Uterus (tissue), 4 donors: ENCODE data around the gene ATF7IP. TPM values are rescaled to one million over a fixed set of nuclear protein-coding genes. Genes with fewer than 3 reads are reported as not detected.

Experiments
- DNase-seq, 2 donors: peaks; one replicate each; pipeline ENCODE4 v3.0.0-alpha.2; 2019 to 2020
- H3K27ac ChIP-seq, 2 donors: fragments of 200-600 bp; sonication (generic); 1 replicate in 1 of 2; 2 replicates in 1 of 2; pipeline ENCODE4 v1.5.1; 2016 to 2018
- H3K27me3 ChIP-seq, 2 donors: fragments of 200-600 bp; sonication (generic); one replicate each; pipeline ENCODE4 v1.5.1; 2018 to 2019; ENCODE audit warnings: control low read depth in 1 of 2
- H3K36me3 ChIP-seq, 2 donors: fragments of 200-600 bp; sonication (generic); one replicate each; pipeline ENCODE4 v1.5.1; 2019; ENCODE audit warnings: control low read depth in 1 of 2
- H3K4me1 ChIP-seq, 2 donors: fragments of 200-600 bp; sonication (generic); one replicate each; pipeline ENCODE4 v1.5.1; 2018 to 2019; ENCODE audit warnings: control low read depth in 1 of 2
- H3K4me3 ChIP-seq, 2 donors: fragments of 200-600 bp; sonication (generic); 1 replicate in 1 of 2; 2 replicates in 1 of 2; pipeline ENCODE4 v1.5.1; 2018 to 2019; ENCODE audit warnings: mild to moderate bottlenecking in 1 of 2
- H3K9me3 ChIP-seq, 2 donors: fragments of 200-600 bp; sonication (generic); one replicate each; pipeline ENCODE4 v1.5.1; 2019; ENCODE audit warnings: control low read depth in 1 of 2
- POLR2A ChIP-seq, 2 donors: fragments of 450-650 bp; IDR thresholded peaks; one replicate each; pipeline ENCODE4 v1.6.1; 2016; ENCODE audit warnings: antibody characterized with exemption in 2 of 2, mild to moderate bottlenecking in 1 of 2, moderate library complexity in 1 of 2
- intact Hi-C: fragments of 100-400 bp; cut with DNase I; formaldehyde crosslinking; loops from one replicate; pipeline ENCODE4 v1.15.1; 2023; ENCODE audit warnings: low total_unique reads
- total RNA-seq, 4 donors: library from RNA; depleted of rRNA in 3 of 4; stranded (reverse); fragments of >200 nt in 3 of 4; gene quantifications; one replicate each; pipeline versions ENCODE4 v1.1.0 to v1.2.4, GENCODE V29; 2014 to 2023
- TF ChIP-seq, protein P1 (sequence below), 4 experiments: fragments of 200-600 bp in 2 of 4; fragments of 450-650 bp in 2 of 4; sonication (generic) in 2 of 4; IDR thresholded peaks; one replicate each; pipeline ENCODE4 v1.5.1; 2016 to 2019; ENCODE audit warnings: antibody characterized with exemption in 4 of 4, mild to moderate bottlenecking in 2 of 4, moderate library complexity in 1 of 4
- donor health status: DM: yes; HTN: yes; CAD: no.

The ATF7IP gene
- total RNA-seq, 4 donors from 2014 or later: 39.5 to 102 (median 65.6) TPM

DNA sequence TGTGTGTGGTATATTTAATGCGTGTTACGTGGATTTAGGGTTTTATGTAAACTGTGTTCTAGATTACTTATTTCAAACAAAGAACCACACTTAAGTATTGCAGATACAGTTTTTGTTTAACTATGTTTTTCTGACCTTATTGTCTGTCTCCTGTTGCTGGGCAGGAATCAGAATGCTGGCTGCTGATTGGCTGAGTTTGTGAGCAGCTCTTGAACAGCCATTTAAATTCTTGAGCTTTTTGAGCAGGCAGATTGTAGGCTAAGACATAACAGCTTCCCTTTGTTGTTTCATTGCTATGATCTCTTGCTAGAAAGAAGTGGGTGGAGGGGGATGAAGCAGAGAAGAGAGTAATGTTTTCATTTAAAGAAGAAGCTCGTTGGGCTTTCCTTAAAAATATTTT, 52.2 kb downstream of the ATF7IP start:
- no peak for TF ChIP-seq POLR2A (IDR thresholded peaks at IDR 0.05)
- TF ChIP-seq, protein P1, sequence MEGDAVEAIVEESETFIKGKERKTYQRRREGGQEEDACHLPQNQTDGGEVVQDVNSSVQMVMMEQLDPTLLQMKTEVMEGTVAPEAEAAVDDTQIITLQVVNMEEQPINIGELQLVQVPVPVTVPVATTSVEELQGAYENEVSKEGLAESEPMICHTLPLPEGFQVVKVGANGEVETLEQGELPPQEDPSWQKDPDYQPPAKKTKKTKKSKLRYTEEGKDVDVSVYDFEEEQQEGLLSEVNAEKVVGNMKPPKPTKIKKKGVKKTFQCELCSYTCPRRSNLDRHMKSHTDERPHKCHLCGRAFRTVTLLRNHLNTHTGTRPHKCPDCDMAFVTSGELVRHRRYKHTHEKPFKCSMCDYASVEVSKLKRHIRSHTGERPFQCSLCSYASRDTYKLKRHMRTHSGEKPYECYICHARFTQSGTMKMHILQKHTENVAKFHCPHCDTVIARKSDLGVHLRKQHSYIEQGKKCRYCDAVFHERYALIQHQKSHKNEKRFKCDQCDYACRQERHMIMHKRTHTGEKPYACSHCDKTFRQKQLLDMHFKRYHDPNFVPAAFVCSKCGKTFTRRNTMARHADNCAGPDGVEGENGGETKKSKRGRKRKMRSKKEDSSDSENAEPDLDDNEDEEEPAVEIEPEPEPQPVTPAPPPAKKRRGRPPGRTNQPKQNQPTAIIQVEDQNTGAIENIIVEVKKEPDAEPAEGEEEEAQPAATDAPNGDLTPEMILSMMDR (IDR thresholded peaks at IDR 0.05): no peak
- H3K9me3 ChIP-seq: no peaks in the 10 kb centered on the region
- H3K27me3 ChIP-seq: no peaks in the 10 kb centered on the region
- no peaks in the 10 kb centered on the region for H3K36me3 ChIP-seq
- DNase-seq: peak; percentile 29 to 50
- intact Hi-C loops: no loop called here
- no peak overlapping the region for H3K4me3 ChIP-seq
- H3K27ac ChIP-seq: peak overlapping the region in 1 of 2 donors; percentile 44
- H3K4me1 ChIP-seq: no peaks in the 10 kb centered on the region

DNA sequence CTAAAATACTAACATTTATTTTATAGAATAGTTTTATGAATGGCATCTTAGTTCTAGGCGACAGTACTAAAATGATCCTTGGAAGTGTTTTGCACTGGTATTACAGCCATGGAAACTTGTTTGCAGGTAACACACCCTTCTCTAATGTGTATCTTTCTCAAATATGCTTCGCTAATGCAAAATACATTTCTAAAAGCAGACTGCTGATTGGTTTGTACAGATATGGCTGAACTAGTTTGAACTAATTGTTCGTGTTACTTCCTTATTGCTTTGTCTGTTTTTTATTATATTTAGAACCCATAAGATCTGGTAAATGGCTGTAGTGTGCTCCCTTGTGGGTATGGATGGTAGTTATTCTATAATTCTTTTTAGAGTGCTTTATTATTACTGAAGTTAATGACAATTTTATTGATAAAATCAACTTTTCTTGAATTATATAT, 53.0 kb downstream of the ATF7IP start:
- Histone ChIP-seq H3K4me3 (no peak overlapping the region), H3K9me3 (no peaks in the 10 kb centered on the region), H3K4me1 (no peaks in the 10 kb centered on the region), H3K36me3 (no peaks in the 10 kb centered on the region), H3K27ac (no peak overlapping the region), H3K27me3 (no peaks in the 10 kb centered on the region)
- intact Hi-C loops: no loop called here
- TF ChIP-seq POLR2A (IDR thresholded peaks at IDR 0.05): no peak
- TF ChIP-seq, protein P1 (IDR thresholded peaks at IDR 0.05): peak in 3 of 4 experiments; percentile 5 to 23 (median 10)
- DNase-seq: no peak

DNA sequence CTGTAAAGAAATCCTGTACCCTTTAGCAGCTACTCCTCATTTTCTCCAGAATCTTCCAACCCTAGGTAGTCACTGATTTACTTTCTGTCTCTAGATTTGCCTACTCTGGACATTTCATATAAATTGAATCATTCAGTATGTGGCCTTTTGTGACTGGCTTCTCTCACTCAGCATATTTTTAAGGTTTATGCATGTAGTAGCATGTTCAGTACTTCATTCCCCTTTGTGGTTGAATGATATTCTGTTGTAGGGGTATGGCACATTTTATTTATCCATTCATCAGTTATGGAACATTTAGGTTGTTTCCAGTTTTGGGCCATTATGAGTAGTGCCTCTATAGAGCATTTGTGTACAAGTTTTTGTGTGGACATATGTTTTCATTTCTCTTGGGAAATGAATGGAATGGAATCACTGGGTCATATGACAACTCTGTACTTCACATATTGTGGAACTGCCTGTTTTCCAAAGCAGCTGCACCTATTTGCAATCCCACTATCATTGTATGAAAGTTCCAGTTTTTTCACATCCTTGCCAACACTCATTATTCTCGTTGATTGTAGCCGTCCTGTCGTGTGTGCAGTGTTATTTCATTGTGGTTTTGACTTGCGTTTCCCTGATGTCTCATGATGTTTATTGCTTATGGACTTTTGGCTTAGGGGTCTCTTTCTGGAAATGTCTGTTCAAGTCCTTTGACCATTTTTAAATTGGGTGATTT, 57.2 kb downstream of the ATF7IP start:
- TF ChIP-seq, protein P1 (IDR thresholded peaks at IDR 0.05): no peak
- no peak for TF ChIP-seq POLR2A (IDR thresholded peaks at IDR 0.05)
- Histone ChIP-seq H3K4me1 (no peaks in the 10 kb centered on the region), H3K27ac (no peak overlapping the region), H3K36me3 (no peaks in the 10 kb centered on the region), H3K27me3 (no peaks in the 10 kb centered on the region), H3K4me3 (no peak overlapping the region), H3K9me3 (no peaks in the 10 kb centered on the region)
- intact Hi-C loops: no loop called here
- no peak for DNase-seq

DNA sequence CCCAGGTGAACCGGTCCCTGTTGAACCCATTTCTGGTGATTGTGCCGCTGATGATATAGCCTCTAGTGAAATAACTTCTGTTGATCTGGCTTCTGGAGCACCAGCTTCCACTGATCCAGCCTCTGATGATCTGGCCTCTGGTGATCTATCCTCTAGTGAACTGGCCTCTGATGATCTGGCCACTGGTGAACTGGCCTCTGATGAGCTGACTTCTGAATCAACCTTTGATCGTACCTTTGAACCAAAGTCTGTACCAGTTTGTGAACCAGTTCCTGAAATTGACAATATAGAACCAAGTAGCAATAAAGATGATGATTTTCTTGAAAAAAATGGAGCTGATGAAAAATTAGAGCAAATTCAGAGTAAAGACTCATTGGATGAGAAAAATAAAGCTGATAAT, 59.1 kb downstream of the ATF7IP start:
- no peaks in the 10 kb centered on the region for H3K4me1 ChIP-seq
- no peak for TF ChIP-seq POLR2A (IDR thresholded peaks at IDR 0.05)
- TF ChIP-seq, protein P1 (IDR thresholded peaks at IDR 0.05): no peak
- no peak for DNase-seq
- no peaks in the 10 kb centered on the region for H3K36me3 ChIP-seq
- H3K27ac ChIP-seq: no peak overlapping the region
- no peaks in the 10 kb centered on the region for H3K9me3 ChIP-seq
- intact Hi-C loops: no loop called here
- no peaks in the 10 kb centered on the region for H3K27me3 ChIP-seq
- no peak overlapping the region for H3K4me3 ChIP-seq

DNA sequence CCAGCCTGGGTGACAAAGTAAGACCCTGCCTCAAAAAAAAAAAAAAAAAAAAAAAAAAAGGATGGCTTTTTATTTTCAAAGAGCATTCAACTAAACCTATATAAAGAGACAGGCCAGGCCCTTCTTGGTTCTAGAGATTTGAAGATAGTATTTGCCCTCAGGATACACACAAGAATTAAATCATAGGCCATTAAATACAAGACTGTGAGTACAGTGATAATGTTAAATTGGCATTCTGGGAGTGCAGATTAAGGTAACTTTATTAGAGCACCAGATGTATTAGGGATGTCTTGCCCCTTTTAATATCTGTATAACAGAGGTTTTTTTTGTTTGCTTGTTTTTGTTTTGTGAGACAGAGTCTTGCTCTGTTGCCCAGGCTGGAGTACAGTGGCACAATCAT, 61.3 kb downstream of the ATF7IP start:
- DNase-seq: no peak
- Histone ChIP-seq H3K27ac (no peak overlapping the region), H3K4me3 (no peak overlapping the region), H3K36me3 (no peaks in the 10 kb centered on the region), H3K27me3 (no peaks in the 10 kb centered on the region), H3K4me1 (no peaks in the 10 kb centered on the region), H3K9me3 (no peaks in the 10 kb centered on the region)
- TF ChIP-seq, protein P1 (IDR thresholded peaks at IDR 0.05): no peak
- no peak for TF ChIP-seq POLR2A (IDR thresholded peaks at IDR 0.05)
- intact Hi-C loops: no loop called here
